Inferior parietal cortex (tissue), 1 donor: ENCODE results near the gene VASH2.
A peak's percentile ranks its signal among the peaks of the same experiment; 100 is the strongest.
"Not testable (repeated sequence)": the region's sequence is repeated elsewhere in the genome, so short reads cannot be mapped to it uniquely, and the experiment has no call there.

Experiments
- DNase-seq: peaks from one replicate; pipeline ENCODE4 v3.0.0-alpha.2; 2016; ENCODE audit errors: extremely low spot score

VASH2 gene

DNA sequence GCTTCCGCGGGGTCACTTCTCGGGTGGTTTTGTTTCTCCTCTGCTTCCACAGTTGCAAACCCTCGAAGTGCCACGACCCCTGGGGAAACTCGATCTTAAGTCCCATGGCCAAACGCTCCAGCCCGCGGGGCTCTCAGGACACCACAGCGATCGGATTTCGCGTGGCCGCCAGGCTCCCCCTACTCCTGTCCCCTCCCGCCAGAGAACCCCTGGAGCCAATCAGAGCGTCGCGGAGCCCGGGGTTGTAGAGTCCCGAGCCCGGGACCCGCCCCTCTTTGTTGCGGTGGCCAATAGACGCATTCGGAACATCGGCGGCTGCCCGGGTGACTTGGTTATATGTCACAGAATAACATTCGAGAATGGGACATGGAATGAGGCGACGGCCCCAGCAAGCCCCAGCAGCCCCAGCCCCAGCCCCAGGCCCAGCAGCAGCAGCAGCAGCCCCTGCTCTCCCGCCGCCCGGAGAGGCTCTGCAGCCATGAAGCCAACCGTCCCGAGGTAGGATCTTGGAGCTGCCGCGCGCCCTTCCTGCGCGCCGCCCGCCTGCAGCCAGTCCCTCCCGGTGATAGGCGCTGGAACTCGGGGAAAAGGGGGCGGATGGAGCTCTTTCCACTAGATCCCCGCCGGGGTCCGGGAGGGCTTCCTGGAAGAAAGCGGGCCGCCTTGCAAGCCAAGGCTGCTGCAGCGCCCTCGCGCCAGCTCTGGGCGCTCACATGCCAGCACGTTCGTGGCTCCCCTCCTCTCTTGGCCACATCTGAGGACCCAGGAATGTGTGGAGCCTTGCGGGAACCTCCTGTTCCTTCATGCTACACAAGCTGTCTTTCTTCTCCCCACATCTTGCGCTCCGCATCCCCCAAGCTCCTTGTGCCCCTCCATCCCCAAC is at the start of gene VASH2:
Gene VASH2, plus strand, starts transcription at position 299 of the 883 bp plus-strand sequence. CDS start 1,002 bp downstream, outside the sequence.
- DNase-seq = peak; percentile 84

- DNase-seq = no peak
Observed at GRCh38 chr1:212901290-212901689, 49.1 kb upstream of the VASH2 start.

DNA sequence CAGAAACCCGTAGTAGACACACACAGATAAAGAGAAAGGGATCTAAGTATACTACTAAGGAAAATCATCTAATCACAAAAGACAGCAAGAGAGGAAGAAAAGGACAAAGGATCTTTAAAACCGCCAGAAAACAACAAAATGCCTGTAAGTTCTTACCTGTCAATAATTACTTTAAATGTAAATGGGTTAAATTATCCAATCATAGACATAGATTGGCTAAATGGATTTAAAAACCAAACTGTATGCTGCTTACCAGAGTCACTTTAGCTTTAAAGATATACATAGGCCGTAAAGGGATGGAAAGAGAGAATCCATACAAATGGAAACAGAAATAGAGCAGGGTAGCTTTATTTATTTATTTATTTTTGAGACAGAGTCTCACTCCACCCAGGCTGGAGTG is 48.3 kb upstream of the VASH2 start:
- DNase-seq = no peak

DNA sequence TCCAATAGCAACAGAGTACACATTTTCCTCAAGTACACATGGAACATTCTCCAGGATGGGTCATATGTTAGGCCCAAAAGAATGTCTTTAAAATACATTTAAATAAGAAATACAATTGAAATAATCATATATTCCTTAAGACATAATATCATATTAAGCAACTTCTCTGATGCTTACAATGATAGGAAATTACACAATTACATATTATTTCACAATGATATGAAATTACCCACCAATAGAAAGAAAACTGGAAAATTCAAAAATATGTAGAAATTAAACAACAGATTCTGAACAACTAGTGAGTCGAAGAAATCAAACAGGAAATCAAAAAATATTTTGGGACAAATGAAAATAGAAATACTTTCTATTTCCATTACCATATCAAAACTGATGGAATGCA is 46.7 kb upstream of the VASH2 start:
- no peak for DNase-seq

DNA sequence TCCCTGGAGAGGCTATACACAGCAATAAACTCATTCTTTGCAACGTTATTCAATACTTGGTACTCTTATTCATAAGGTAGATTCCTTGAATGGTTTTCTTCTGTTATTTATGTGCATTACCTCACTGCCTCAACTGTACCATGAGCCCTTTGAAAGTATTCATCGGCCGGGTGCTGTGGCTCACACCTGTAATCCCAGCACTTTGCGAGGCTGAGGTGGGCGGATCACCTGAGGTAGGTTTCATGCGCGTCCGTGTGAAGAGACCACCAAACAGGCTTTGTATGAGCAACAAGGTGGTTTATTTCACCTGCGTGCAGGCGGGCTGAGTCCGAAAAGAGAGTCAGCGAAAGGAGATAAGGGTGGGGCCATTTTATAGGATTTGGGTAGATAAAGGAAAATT is 42.3 kb upstream of the VASH2 start:
- not testable (repeated sequence) for DNase-seq

GRCh38 chr1:212908971-212909370 is 41.4 kb upstream of the VASH2 start:
- DNase-seq = no peak

DNA sequence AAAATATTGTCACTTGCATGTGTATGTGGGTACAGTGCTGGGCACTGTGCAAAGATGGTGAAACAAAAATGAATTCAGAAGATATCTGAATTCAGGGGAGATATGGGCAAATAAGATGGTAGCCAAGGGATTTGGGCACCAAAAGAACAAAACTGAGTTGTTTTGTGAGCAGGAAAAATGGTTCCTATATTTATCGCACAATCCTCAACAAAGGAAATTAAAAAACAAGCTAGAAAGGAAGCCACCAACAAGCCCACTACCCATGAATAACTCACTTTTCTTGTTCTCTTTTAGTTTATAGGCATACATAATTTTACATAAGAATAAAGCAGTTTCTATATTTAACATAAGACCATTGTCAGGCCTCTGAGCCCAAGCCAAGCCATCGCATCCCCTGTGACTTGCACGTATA is 40.7 kb upstream of the VASH2 start:
- no peak for DNase-seq

GRCh38 chr1:212910213-212910612 is 40.1 kb upstream of the VASH2 start:
- not testable (repeated sequence) for DNase-seq

- not testable (repeated sequence) for DNase-seq
Observed at GRCh38 chr1:212913638-212914037, 36.7 kb upstream of the VASH2 start.

DNA sequence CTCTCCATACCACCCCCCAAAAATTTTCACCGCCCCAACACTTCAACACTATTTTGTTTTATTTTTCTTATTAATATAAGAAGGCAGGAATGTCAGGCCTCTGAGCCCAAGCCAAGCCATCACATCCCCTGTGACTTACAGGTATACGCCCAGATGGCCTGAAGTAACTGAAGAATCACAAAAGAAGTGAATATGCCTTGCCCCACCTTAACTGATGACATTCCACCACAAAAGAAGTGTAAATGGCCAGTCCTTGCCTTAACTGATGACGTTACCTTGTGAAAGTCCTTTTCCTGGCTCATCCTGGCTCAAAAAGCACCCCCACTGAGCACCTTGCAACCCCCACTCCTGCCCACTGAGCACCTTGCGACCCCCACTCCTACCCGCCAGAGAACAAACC is 36.2 kb upstream of the VASH2 start:
- not testable (repeated sequence) for DNase-seq

- no peak for DNase-seq
Observed at GRCh38 chr1:212914789-212915188, 35.6 kb upstream of the VASH2 start.

GRCh38 chr1:212915245-212916091 is 34.9 kb upstream of the VASH2 start:
- no peak for DNase-seq

DNA sequence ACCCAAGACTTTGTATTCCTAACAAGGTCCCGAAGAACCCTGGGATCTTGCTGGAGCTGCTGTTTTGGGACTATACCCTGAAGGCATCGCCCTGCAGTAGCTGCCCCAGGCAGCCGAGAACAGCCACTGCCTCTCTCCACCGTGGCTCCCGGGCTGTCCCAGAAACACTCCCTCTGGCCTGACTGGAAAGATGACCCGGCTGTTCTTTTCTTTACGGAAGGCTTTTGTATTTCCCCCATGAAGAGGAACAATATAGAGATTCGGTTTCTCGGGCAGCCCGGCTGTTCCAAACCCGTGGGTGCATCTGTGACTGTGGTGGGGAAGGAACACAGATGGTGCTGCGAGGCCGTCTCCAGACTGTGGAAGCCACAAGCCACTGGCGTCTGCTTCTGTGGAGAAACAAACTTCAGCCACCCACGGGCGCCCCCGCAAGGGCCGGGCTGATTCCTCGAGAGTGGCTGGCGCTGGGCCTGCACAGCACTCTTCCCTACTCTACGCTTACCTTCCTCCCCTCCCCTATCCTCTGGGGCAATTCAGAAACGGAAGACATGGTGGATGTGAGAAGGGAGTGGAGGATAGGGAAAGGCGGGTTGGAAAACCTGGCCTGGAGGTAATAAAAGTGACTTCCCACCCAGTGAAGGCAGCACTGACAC is 33.7 kb upstream of the VASH2 start:
- peak; percentile 49 for DNase-seq

- no peak for DNase-seq
Observed at GRCh38 chr1:212917134-212917485, 33.2 kb upstream of the VASH2 start.

- DNase-seq = no peak
Observed at GRCh38 chr1:212917858-212918257, 32.5 kb upstream of the VASH2 start.

DNA sequence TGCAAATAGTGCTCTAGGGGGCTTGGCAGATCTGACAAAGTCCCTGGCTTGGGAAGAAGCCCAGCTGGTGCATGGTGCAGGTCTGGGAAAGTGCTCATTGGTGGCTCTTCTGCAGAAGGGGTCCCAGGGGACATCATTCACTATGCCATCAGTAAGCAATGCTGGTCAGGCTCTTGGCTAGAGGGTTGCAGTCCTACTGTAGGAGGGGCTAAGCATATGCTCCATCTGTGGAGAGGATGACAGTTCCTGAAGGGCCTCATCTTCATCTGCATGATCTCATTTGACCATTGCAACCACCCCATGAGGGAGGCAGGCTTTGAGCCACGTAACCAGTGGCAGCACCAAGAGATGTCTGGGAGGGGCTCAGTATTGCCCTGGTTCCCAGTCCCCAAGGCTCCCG is 31.5 kb upstream of the VASH2 start:
- no peak for DNase-seq

DNA sequence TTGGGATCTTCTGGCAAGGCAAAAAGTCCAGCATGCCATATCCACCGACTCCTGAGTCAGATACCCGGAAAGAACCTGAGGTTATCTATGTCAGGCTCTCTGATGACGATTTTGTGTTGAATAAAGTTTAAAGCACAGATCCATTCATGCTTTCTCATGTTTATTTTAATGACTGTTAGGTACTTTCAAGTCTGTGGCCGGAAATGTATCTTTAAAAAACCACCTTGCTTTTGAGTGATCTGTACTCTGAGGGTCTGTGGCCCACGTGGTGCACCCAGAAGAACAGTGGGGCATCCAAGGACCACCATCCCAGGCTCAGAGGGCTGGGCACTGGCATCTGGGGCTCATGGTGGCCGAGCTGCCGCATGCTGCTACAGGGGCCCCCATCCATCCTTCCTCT is 30.1 kb upstream of the VASH2 start:
- no peak for DNase-seq

DNA sequence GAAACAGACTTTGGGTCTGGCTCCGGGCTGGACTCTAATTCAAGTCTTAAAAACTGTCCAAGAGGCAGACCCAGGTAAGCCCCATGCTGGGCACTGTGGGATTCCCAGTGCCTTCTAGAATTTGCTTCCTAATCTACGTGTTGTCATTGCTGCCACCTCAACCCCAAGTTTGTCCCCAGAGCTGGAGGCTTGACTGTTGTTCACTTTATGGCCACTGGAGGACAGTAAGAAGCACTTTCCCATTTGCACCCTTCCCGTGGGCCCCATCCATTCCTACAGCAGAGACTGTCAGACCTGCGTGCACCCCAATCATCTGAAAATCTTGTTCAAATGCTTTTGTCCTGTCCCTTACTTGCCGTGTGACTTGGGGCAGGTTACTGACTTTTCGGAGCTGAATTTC is 29.4 kb upstream of the VASH2 start:
- DNase-seq = no peak

GRCh38 chr1:212922016-212922415 is 28.3 kb upstream of the VASH2 start:
- DNase-seq = no peak

GRCh38 chr1:212926372-212926771 is 24.0 kb upstream of the VASH2 start:
- no peak for DNase-seq

DNA sequence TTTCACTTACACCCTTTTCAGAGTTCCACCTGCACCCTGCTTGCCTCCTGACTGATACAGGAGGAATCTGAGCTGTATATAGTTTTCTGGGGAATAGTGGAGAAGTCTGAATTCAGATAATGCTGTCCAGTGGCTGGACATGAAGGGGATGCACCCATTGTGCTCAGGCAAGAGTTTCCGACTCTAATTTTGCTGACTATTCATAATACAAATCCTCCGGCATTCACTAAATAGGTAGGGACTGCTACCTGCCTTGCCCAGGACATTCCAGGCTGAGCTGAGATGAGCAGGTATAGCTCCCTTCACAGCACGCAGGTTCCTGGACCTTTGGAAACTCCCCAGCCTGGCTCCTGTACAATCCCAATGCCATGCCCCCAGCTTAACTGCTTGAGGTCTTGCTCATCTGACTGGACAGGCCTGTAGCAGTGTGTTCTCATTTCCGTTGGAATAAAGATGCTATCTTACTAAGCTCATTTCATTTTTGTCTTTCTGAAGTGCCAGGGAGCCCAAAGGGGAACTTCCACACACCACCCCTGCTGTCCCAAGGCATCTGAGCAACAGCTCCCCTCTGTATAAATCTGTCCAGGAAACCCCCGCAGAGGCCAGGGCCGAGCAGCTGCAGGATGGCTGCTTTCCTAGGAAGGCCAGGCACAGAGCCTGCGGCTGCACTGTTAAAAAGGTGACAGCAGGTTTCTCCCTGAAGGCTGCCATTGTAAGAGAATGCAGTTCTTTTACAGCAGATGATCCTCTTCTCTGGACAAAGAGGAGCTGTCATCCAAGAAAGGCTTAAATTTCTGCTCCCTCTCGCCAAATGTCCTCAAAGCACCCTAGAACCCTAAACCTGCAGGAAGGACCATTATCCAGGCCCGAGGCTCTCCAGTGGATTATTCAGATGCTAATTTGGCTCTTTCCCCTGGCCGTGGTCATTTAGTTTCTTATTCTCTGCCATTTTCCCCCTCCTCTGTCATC is 21.7 kb upstream of the VASH2 start:
- no peak for DNase-seq
